GM21576 (cell line): Measurements from ENCODE around the gene TMEM106B.
A peak's percentile ranks its signal among the peaks of the same experiment; 100 is the strongest.
"Not testable (repeated sequence)": the region's sequence is repeated elsewhere in the genome, so short reads cannot be mapped to it uniquely, and the experiment has no call there.

Experiments
- ATAC-seq: cut with Tn5 transposase; IDR thresholded peaks from one replicate; pipeline ENCODE4 v1.9.1; 2021; ENCODE audit warnings: mild to moderate bottlenecking, moderate library complexity; ENCODE audit not compliant: unreplicated experiment

The TMEM106B gene

GRCh38 chr7:12211054-12211710 lies at the start of gene TMEM106B:
Gene TMEM106B (plus strand): TSS chr7:12211294. CDS start chr7:12214811, 3,517 bp downstream.
- peak; percentile 97 for ATAC-seq

- no peak for ATAC-seq
Observed at GRCh38 chr7:12162415-12163113, 48.5 kb upstream of the TMEM106B start.

- not testable (repeated sequence) for ATAC-seq
Observed at GRCh38 chr7:12168065-12168464, 43.0 kb upstream of the TMEM106B start.

- ATAC-seq, result not testable (repeated sequence)
Observed at GRCh38 chr7:12169981-12170820, 40.9 kb upstream of the TMEM106B start.

GRCh38 chr7:12173671-12174070 lies 37.4 kb upstream of the TMEM106B start:
- no peak for ATAC-seq

- ATAC-seq, result no peak
Observed at GRCh38 chr7:12174931-12175330, 36.2 kb upstream of the TMEM106B start.

- no peak for ATAC-seq
Observed at GRCh38 chr7:12178317-12178716, 32.8 kb upstream of the TMEM106B start.

- no peak for ATAC-seq
Observed at GRCh38 chr7:12194426-12194825, 16.7 kb upstream of the TMEM106B start.

- ATAC-seq, result no peak
Observed at GRCh38 chr7:12196386-12196785, 14.7 kb upstream of the TMEM106B start.

- ATAC-seq, result no peak
Observed at GRCh38 chr7:12199363-12199762, 11.7 kb upstream of the TMEM106B start.

GRCh38 chr7:12207046-12207445 lies 4.0 kb upstream of the TMEM106B start:
- no peak for ATAC-seq

GRCh38 chr7:12209221-12209620 lies 1.9 kb upstream of the TMEM106B start:
- no peak for ATAC-seq

GRCh38 chr7:12210179-12211053 lies 678 bp upstream of the TMEM106B start:
- peak; percentile 35 for ATAC-seq

- no peak for ATAC-seq
Observed at GRCh38 chr7:12211711-12212485, 804 bp downstream of the TMEM106B start.

- no peak for ATAC-seq
Observed at GRCh38 chr7:12217311-12217710, 6.2 kb downstream of the TMEM106B start.

GRCh38 chr7:12220389-12221046 lies 9.4 kb downstream of the TMEM106B start:
- ATAC-seq, result no peak

- no peak for ATAC-seq
Observed at GRCh38 chr7:12221414-12221813, 10.3 kb downstream of the TMEM106B start.

GRCh38 chr7:12222889-12223579 lies 11.9 kb downstream of the TMEM106B start:
- peak; percentile 82 for ATAC-seq

- ATAC-seq, result not testable (repeated sequence)
Observed at GRCh38 chr7:12225017-12225416, 13.9 kb downstream of the TMEM106B start.
